Suprapubic skin (tissue), 2 donors: ENCODE measurements around the gene CHIT1.

Experiments
- EP300 ChIP-seq: sonication (generic); formaldehyde crosslinking; IDR thresholded peaks from one replicate; pipeline ENCODE4 v1.6.1; 2017; ENCODE audit warnings: antibody characterized with exemption
- POLR2A ChIP-seq, 2 donors: fragments of 450-650 bp; IDR thresholded peaks; one replicate each; pipeline ENCODE4 v1.6.1; 2017; ENCODE audit warnings: antibody characterized with exemption in 2 of 2, mild to moderate bottlenecking in 2 of 2, moderate library complexity in 2 of 2

DNA sequence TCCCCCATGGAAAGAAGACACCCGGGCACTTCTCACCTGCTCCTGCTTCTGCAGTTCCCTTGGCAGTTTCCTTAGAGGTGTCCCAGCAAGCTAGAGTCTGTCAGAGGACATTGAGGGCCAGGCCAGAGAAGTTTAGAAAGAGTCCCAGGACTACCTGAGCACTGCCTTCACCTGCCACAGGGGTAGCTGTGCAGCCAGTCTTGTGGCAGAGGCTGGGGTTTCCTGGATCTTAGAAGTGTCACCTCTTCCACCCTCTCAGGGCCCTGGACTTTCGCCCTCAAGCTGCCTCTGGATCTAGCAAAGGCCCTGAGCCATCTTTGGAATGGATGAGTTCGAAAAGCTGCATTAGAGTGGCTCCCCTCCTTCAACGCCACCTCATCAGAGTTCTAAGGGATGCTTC, 41.0 kb upstream of the CHIT1 start:
- no peak for TF ChIP-seq POLR2A (IDR thresholded peaks at IDR 0.05)
- TF ChIP-seq EP300 = no peak
